Limb (tissue), 2 donors: Measurements from ENCODE around the gene OPRD1.
"Not testable (repeated sequence)": the region's sequence is repeated elsewhere in the genome, so short reads cannot be mapped to it uniquely, and the experiment has no call there.

ENCODE experiments used
- DNase-seq, 2 donors: peaks; one replicate each; pipeline ENCODE4 v3.0.0-alpha.2; 2016; ENCODE audit errors: extremely low spot score in 2 of 2

Gene OPRD1

DNA sequence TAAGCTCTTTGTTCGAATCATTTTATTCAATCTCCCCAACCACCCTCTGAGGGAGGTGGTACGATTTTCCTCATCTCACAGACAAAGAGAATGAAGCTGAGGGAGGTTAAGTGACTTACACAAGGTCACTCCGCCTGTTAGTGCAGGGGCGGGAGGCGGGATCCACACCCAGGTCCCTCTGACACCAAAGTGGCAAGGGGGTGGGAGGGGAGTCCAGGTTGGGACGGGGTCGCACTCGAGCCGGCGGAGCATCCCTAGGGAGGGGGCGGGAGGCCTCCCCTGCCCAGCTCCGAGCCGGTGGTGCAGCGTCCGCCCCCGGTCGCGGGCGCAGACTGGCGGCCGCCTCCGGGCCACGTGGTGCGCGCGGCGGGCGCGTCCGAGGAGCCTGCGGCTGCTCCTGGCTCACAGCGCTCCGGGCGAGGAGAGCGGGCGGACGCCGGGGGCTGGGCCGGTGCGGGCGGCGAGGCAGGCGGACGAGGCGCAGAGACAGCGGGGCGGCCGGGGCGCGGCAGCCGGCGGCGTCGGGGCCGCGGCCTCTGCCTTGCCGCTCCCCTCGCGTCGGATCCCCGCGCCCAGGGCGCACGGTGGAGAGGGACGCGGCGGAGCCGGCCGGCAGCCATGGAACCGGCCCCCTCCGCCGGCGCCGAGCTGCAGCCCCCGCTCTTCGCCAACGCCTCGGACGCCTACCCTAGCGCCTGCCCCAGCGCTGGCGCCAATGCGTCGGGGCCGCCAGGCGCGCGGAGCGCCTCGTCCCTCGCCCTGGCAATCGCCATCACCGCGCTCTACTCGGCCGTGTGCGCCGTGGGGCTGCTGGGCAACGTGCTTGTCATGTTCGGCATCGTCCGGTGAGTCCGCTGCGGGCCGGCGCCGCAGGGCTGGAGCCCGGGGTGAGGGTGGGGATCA is at the start of gene OPRD1:
Gene OPRD1, plus strand, starts transcription at position 405 of the 903 bp plus-strand sequence. Its CDS starts 214 bp downstream, at position 619.
- peak in 1 of 2 donors; percentile 52 for DNase-seq

DNA sequence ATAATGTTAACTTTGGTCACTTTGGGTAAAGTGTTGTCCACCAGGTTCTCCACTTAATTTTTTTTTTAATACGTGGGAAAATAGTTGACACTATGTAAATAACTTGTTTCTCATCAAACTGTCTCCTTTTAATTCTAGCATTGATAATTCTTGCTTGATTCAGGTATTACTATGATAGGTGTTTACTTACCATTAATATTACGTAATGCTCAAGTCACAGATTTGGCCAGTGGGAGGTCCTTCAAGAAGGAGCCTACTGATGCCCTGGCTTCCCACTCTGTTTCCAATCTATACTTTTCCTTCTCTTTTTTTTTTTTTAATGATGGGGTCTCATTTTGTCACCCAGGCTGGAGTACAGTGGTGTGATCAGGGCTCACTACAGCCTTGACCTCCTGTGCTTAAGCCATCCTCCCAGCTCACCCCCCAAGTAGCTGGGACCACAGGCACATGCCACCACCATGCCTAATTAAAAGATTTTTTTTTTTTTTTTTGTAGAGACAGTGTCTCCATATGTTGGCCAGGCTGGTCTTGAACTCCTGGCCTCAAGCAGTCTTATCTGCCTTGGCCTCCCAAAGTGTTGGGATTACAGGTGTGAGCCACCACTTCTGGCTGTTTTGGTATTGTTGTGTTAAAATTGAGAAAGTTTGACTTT is 45.3 kb upstream of the OPRD1 start:
- DNase-seq = no peak

DNA sequence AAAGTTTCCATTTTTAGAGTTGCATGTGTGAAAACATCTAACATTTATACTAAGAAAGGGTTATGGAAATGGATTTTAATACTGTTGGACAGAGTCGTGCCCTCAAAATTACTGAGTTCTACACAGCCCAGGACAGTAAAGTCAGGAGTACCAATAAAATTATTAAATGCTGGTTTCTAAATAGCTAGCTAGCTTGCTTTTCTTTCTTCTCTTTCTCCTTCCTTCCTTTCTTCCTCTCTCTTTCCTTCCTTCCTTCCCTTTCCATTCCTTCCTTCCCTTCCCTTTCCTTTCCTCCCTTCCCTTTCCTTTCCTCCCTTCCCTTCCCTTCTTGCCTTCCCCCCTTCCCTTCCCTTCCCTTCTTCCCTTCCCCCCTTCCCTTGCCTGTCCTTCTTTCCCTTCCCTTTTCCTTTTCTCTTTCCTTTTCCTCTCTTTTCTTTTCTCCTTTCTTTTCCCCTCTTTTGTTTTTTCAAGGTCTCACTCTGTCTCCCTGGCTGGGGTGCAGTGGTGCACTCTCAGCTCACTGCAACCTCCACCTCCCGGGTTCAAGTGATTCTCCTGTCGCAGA is 41.3 kb upstream of the OPRD1 start:
- no peak for DNase-seq

DNA sequence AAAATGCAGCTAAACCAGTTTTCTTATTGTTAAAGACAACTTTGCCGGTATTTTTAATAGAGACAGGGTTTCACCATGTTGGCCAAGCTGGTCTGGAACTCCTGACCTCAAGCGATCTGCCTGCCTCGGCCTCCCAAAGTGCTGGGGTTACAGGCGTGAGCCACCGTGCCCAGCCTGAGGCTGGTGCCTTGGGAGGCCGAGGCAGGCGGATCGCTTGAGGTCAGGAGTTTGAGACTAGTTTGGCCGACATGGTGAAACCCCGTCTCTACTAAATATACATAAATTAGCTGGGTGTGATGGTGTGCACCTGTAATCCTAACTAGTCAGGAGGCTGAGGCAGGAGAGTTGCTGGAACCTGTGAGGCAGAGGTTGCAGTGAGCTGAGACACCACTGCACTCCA is 40.0 kb upstream of the OPRD1 start:
- not testable (repeated sequence) for DNase-seq

GRCh38 chr1:28773105-28773504 is 38.9 kb upstream of the OPRD1 start:
- no peak for DNase-seq

DNA sequence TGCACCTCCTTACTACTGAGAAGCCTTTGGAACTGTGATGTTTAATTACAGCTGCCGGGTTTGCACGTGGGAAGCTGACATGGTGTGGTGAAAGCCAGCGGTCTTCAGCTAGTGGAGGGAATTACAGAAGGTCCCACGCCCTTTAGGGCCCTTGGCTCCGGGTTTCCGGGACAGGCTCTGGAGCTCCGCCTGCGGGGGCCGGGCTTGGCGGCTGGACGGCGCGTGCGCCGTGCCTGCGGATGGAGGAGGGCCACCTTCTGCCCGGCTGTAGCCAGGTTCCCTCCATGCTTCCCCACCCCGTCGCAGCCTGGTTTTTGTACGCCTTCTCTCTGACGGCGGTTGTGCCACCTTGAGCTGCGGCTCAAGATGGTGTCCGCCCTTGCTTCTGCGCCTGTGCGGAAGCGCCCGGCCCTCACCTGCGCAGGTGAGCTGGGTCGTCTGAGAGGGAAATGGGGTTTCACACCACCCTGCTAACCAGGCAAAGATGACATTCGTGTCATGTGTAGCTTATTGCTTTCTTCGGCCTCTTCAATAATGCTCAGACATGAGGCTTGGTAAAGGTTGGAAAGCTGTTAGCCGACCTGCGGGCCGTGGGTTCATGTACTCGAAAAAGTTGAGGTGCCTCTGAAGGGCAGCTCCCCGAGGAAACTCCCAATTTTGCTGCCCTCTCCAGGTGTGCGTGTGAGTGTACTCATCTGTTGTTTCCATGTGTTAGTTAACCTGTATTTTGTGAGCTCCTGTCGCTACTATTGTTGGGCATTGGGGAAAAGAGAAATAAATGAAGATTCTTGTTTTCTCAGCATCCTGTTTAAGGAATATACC is 36.6 kb upstream of the OPRD1 start:
- peak; percentile 69 to 71 for DNase-seq

DNA sequence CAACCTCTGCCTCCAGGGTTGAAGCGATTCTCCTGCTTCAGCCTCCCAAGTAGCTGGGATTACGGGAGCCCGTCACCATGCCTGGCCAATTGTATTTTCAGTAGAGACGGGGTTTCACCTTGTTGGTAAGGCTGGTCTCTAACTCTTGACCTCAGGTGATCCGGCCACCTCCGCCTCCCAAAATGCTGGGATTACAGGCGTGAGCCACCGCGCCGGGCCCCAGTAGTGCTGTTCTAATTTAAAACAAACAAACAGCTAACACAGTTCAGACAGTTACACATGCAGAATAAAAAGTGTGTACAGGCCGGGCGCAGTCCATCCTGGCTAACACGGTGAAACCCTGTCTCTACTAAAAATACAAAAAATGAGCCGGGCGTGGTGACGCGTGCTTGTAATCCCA is 35.6 kb upstream of the OPRD1 start:
- DNase-seq = no peak

DNA sequence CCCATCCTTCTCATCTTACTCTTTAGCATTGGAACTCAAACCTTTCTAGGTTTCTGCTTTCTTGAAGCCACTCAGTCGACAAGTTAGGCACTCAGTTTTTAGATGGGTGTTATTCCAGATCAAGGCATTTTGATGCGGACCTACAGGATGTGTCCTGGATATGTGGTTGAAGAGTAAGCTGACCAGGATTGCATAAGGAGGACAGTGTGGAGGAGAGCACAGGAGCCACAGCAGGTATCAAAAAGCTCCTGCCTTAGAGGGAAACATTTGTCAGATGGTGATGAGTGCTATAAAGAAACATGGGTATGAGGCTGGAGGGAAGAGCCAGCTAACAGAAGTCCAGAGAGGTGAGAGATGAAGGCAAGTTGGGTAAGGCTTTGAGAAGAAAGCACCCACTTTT is 33.9 kb upstream of the OPRD1 start:
- no peak for DNase-seq

GRCh38 chr1:28779751-28780408 is 32.1 kb upstream of the OPRD1 start:
- no peak for DNase-seq

GRCh38 chr1:28781305-28781704 is 30.7 kb upstream of the OPRD1 start:
- DNase-seq = no peak

DNA sequence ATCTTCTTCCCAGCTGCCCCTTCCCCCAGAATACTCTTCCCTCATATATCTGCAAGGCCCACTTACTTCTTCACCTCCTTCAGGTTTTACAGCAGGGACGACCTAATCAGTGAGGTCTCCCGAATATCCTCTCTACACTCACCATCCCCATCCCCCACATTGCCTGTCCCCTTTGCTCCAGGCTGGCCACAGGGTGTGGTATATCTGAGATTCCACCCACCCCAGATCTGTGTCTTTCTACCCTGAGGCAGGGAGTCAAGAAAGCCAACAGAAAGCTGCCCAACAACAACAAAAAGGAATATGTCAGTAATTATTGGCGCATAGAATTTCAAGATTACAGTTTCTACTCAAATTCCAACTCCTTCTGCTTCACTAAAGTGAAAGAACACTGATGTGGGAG is 30.0 kb upstream of the OPRD1 start:
- no peak for DNase-seq

GRCh38 chr1:28783363-28783762 is 28.6 kb upstream of the OPRD1 start:
- DNase-seq = no peak

DNA sequence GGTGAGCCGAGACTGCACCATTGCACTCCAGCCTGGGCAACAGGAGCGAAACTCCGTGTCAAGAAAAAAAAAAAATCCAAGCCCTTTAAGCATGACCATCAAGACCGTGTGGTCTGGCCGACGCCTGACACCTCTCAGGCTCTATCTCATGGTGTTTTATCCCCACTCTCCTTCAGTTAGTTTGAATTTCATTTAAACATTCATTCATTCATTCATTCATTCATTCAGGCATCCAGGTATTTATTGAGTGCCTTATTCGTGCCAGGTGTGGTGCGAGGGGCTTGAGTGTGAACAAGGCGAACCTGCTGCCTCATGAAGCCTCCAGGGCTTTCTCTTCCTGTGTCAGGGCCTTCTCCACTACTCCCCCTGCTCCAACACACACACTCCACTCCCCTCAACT is 22.6 kb upstream of the OPRD1 start:
- no peak for DNase-seq

DNA sequence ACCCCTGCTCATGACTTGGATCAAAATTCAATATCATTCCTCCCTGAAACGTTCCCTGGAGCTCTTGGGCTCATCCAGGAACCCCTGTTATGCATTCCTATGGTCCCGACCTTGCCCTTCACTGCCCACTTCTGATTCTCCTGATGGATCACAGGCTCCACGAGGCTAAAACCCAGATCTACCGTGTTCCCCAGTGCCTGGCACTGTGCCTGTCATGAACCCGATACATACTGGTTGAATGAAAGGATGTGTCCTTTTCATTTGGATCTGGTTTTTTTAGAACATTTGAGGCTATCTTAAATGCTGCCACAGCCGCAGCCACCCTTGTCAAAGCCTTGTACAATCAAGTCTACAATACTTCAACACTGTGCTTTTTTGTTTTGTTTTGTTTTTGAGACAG is 22.2 kb upstream of the OPRD1 start:
- DNase-seq = no peak

DNA sequence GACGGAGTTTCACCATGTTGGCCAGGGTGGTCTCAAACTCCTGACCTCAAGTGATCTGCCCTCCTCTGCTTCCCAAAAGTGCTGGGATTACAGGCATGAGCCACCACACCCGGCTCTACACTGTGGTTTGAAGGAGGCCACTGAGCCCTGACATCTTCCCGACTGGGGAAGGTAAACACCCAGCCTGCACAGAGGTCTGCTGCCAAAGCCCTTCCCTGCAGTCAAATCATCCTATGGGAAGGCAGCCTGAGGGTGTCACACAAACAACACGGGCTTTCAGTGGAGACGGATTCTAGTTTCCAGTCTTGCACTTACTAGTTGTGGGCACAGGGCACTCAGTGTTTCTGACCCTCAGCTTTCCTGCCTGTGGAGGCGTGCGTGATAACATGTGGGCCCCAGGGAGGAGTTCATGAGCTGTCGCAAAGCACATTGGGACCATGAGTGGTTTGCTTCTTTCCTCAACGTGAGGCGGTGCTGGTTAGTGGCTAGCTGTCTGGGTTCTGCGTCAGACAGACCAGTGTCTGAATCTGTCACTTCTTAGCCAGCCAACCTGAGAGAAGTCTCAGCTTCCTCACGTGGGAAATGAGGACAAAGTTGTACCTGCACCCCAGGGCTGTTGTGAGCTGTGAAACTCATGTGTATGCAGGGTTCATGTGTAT is 21.5 kb upstream of the OPRD1 start:
- no peak for DNase-seq

- DNase-seq = not testable (repeated sequence)
Observed at GRCh38 chr1:28791929-28792328, 20.0 kb upstream of the OPRD1 start.

DNA sequence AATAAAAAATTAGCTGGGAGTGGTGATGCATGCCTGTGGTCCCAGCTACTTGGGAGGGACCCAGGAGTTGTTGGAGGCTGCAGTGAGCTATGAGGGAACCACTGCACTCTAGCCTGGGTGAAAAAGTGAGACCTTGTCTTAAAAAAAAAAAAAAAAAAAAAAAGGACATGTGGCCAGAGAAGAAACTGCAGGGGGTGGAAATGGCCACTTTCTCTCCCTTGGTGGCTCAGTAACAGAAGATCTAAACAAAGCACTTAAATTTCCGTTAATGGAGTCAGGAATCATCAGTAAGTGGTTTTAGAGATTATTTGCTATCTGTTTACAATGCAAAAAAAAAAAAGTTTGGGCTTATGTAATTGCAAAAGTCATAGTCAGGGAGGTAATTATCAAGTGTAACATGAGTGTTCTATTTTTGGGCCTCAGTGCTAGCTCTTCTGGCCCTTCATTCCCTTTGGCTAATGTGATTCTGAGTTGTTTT is 19.3 kb upstream of the OPRD1 start:
- no peak for DNase-seq

- DNase-seq = not testable (repeated sequence)
Observed at GRCh38 chr1:28794582-28794981, 17.4 kb upstream of the OPRD1 start.

GRCh38 chr1:28796352-28797211 is 15.4 kb upstream of the OPRD1 start:
- no peak for DNase-seq
